LNCAP (cell line): ENCODE results near the gene SARDH.

Experiments
- TF ChIP-seq, protein P1 (sequence below): fragments of 450-650 bp; IDR thresholded peaks from 2 replicates; pipeline ENCODE4 v1.5.1; 2017; ENCODE audit warnings: mild to moderate bottlenecking

Gene SARDH

DNA sequence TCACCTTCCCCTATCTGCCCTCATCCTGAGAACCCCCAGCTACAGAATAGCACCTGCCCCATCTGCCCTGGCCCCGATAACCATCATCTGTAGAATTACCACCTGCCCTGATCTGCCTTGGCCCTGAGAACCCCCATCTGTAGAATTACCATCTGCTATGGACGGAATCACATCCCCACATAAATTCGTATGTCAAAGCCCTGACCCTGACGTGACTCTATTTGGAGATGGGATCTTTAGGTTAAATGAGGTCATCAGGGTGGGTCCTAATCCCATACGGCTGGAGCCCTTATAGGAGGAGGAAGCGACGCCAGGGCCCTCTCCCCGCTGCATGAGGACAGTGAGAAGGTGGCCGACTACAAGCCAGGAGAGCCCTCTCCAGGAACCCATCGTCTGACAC is 32.6 kb downstream of the SARDH start:
- TF ChIP-seq, protein P1, sequence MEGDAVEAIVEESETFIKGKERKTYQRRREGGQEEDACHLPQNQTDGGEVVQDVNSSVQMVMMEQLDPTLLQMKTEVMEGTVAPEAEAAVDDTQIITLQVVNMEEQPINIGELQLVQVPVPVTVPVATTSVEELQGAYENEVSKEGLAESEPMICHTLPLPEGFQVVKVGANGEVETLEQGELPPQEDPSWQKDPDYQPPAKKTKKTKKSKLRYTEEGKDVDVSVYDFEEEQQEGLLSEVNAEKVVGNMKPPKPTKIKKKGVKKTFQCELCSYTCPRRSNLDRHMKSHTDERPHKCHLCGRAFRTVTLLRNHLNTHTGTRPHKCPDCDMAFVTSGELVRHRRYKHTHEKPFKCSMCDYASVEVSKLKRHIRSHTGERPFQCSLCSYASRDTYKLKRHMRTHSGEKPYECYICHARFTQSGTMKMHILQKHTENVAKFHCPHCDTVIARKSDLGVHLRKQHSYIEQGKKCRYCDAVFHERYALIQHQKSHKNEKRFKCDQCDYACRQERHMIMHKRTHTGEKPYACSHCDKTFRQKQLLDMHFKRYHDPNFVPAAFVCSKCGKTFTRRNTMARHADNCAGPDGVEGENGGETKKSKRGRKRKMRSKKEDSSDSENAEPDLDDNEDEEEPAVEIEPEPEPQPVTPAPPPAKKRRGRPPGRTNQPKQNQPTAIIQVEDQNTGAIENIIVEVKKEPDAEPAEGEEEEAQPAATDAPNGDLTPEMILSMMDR: no peak

DNA sequence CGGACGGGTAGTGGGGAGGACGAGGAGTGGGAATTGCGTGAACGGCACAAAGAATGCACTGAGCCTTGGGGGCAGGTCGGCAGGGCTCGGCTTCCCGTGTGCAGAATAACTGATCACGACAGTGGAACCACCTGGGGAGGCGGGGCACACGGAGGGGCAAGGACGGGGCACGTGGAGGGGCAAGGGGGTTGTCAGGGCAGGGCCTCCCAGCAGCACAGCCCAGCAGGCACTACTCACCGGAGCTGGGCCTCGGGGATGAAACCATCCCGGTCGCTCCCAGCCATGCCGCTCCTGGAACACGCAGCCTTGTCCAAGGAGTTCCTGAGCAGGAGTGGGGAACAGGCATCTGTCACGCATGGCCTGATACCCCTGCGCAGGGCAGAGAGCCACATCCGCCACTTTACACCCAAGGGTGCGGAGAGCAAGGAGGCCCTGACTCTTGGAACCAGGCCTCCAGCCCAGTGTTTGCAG is 33.4 kb downstream of the SARDH start:
- TF ChIP-seq, protein P1: no peak

DNA sequence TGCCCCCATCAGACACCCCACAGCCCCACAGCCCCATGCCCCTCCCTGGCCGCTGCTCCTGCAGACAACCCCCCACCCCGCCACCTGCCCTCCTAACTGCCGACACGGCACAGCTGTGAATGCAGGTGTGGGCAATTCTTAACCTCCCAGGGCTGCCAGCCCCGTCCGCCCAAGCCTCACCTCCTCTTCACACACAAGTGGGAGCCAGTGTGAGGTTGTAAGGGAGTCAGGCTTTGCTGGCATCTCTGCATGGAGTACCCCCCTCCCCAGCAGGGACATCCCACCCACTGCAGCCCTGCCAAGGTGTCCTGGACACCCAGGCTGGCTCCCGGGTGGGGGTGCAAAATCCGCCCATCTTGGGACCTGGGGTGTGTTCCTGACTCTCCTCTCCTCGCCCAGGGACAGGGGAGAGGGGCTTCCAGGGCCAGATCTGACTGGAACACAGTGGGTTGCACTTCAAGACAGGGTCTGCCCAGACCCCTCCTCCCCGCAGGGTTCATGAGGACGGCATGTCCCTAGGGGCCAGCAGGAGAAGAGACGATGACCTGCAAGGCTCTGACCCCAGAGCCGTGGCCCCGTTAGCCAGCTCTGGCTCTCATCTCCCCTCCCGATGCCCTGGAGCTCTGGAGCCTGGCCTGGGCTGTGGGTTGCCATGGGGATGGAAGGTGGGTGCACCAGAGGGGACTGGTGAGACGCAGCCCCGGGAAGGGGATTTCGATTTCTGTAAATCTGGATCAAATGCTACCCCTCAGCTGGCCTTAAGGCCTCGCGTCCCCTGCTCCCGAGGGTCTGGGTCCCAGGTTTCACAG is 34.4 kb downstream of the SARDH start:
- TF ChIP-seq, protein P1: no peak

DNA sequence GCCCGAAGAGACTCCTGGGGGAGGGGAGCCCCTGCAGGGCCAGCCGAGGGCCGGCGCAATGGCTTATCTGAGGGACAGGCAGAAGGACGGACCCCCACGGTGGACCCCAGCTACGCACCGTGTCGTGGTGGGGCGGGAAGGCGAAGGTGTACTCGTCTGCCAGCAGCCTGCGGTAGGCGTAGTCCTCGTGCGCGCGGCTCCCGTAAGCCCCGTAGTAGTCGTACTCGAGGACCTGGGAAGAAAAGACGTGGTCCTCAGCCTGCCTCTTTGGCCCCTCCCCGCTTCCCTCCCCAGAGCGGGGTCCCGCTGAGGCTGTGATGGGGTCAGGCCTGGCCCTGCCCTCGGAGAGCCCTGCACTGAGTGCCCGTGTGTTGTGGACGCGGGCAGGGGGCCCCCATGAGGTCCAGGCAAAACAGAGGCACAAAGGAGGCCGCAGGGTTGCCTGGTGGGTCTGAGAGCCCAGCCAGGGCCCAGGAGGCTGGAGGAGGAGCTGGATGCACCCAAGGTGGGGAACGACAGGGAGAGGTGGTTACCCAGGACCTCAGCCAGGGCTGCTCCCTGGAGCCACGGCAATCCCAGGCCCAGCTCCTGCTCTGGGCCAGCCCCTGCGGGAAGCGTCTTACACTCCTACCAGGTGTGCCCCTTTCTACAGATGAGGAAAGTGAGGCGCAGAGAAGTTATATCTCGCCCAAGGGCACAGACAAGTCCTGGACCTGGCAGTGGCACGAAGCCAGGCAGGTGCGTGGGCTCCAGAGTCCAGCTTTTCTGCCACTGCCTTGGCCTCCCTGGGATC is 35.2 kb downstream of the SARDH start:
- TF ChIP-seq, protein P1: no peak

DNA sequence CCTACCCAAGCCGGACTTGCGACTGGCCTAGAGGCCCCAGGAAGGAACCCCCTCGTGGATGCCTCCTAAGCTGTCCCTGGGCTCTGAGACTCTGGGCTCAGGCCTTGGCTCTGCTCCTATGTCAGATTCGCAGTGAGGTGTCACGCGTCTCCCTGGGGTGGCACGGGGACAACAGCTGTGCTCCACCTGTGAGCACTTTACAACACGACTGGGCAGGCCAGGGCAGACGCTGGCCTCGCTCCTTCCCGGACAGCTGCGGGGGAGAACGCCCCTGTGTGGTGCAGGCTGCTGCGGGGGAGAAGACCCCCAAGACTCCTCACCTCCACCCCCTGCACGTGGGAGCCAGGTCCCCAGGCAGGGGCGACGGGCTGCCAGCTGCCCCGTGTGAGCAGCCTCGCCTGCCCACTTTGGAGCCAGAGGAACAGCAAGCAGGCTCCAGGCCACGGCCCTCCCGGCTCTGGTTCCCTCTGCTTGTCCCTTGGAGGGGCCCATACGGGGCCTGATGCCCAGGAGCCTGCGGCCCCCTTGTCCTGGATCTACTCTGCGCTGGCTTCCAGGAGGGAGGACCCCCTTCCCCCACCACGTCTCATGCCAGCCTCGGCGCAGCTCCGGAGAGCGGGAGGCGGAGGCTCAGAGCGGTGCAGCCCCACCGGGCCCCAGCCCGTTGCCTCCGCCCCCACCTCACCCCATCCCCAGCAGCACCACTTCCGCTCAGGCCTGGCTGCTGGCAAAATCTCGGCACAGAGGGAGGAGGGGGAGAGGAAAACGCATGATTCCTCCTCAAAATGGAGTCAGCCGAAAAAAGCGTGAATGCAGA is 36.0 kb downstream of the SARDH start:
- TF ChIP-seq, protein P1: no peak

DNA sequence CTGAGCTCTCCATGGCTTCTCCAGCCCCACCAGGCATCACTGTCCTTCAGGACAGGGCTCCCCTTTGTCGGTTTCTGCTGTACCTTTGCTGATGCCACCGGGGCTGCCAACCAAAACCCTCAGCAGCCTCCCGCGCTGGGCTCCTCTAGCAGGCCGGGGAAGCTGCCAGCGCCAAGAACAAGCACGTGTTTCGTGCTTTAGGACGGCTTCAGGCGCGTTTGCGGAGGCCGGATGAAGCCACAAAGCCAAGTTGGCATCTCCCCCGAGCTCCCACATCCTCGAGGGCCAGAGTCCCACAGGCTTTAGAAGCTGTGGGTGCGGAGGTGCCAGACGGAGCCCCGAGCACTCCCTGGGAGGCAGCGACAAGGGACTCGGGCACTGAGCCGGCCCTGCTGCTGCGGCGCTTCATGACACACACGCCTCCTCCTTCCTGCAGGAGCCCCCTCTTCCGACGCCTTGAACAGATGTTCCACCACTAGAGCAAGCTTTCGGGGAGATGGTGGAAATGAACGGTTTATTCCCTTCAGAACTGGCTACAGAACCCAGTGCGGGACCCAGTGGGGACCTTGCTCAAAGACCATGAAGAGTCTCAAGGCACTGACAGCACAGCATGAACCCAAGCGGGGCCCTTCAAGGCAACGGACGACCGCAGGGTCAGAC is 36.7 kb downstream of the SARDH start:
- TF ChIP-seq, protein P1: no peak
